Endothelial cell of umbilical vein (primary cell): ENCODE results near the gene CCL16. TPM values are rescaled to one million over a fixed set of nuclear protein-coding genes. Genes with fewer than 3 reads are reported as not detected.

Source experiments
- BruUV-seq: library from RNA; stranded (reverse); fragments of 400-500 nt; replicated peaks from 2 replicates; lab custom pipeline; 2021; lab: Mats Ljungman, UMichigan
- CTCF ChIA-PET: fragments of 300-600, 350-600 bp; sonication (Branson Sonifier 250); formaldehyde crosslinking; loops from one replicate; lab custom pipeline; 2021; ENCODE audit warnings: antibody characterized with exemption, inconsistent platforms; lab: Charles Lee
- POLR2A ChIA-PET: fragments of 300-600, 350-600 bp; sonication (Branson Sonifier 250); formaldehyde crosslinking; loops from one replicate; lab custom pipeline; 2021; ENCODE audit warnings: antibody characterized with exemption, inconsistent platforms; lab: Charles Lee
- DNase-seq: peaks from one replicate; pipeline ENCODE4 v3.0.0-alpha.2; 2011; ENCODE audit warnings: low read depth, low spot score
- FAIRE-seq: peaks from 2 replicates; lab custom pipeline; 2011; peaks lifted over from hg19 to GRCh38; lab: Jason Lieb, UNC
- H2AFZ ChIP-seq: 2 replicates; pipeline ENCODE4 v1.6.0; 2012; ENCODE audit warnings: low read depth, low read length, control low read depth, inconsistent platforms
- H3K27ac ChIP-seq: 2 replicates; pipeline ENCODE4 v1.5.1; 2011; ENCODE audit warnings: low read depth, mild to moderate bottlenecking, control low read depth, low read length, moderate library complexity; ENCODE audit not compliant: insufficient read depth
- H3K27me3 ChIP-seq, 2 experiments: 2 replicates each; pipeline versions ENCODE4 v1.6.0 to v1.6.1; 2011; ENCODE audit warnings: low read length in 2 of 2, mixed read lengths in 1 of 2; ENCODE audit not compliant: control insufficient read depth in 2 of 2, insufficient read depth in 2 of 2
- H3K36me3 ChIP-seq, 2 experiments: 2 replicates in 1 of 2; 3 replicates in 1 of 2; pipeline ENCODE4 v1.5.1; 2011; ENCODE audit warnings: low read length in 2 of 2, mild to moderate bottlenecking in 1 of 2, moderate library complexity in 1 of 2; ENCODE audit not compliant: control insufficient read depth in 2 of 2, insufficient read depth in 2 of 2; ENCODE audit errors: extremely low read depth in 1 of 2
- H3K4me1 ChIP-seq: 3 replicates; pipeline ENCODE4 v1.5.1; 2011; ENCODE audit warnings: mild to moderate bottlenecking, low read length; ENCODE audit not compliant: control insufficient read depth, insufficient read depth; ENCODE audit errors: extremely low read depth
- H3K4me2 ChIP-seq: 2 replicates; pipeline ENCODE4 v1.6.1; 2011; ENCODE audit warnings: low read length, control low read depth, mixed read lengths; ENCODE audit not compliant: insufficient read depth
- H3K4me3 ChIP-seq, 3 experiments: fragments of 200-600 bp in 1 of 3; sonication (generic), shearing (Covaris generic) in 1 of 3; replicated peaks in 1 of 3; 2 replicates each; pipeline ENCODE4 v1.5.1; 2011 to 2016; ENCODE audit warnings: control low read depth in 3 of 3, low read length in 3 of 3, mild to moderate bottlenecking in 2 of 3, inconsistent platforms in 1 of 3, low read depth in 1 of 3, moderate library complexity in 1 of 3; ENCODE audit not compliant: insufficient read depth in 1 of 3
- H3K79me2 ChIP-seq: 2 replicates; pipeline ENCODE4 v1.6.0; 2012; ENCODE audit warnings: low read length, inconsistent platforms; ENCODE audit not compliant: control insufficient read depth, insufficient read depth
- H3K9ac ChIP-seq: replicated peaks from 2 replicates; pipeline ENCODE3; 2011; ENCODE audit warnings: low read length, control low read depth; ENCODE audit not compliant: insufficient read depth; ENCODE audit errors: extremely low read depth
- H3K9me1 ChIP-seq: replicated peaks from 3 replicates; pipeline ENCODE4 v1.6.0; 2011; ENCODE audit warnings: mild to moderate bottlenecking, low read length; ENCODE audit not compliant: control insufficient read depth, insufficient read depth; ENCODE audit errors: extremely low read depth
- H3K9me3 ChIP-seq: replicated peaks from 2 replicates; pipeline ENCODE4 v1.5.1; 2012; ENCODE audit warnings: low read length, inconsistent platforms; ENCODE audit not compliant: control insufficient read depth, insufficient read depth
- H4K20me1 ChIP-seq: replicated peaks from 2 replicates; pipeline ENCODE3; 2011; ENCODE audit warnings: mild to moderate bottlenecking, low read length; ENCODE audit not compliant: control insufficient read depth, insufficient read depth; ENCODE audit errors: extremely low read depth
- EZH2 ChIP-seq: IDR thresholded peaks from 2 replicates; pipeline ENCODE4 v1.6.1; 2012; ENCODE audit warnings: borderline replicate concordance, low read depth, mild to moderate bottlenecking, moderate library complexity, low read length, inconsistent platforms; ENCODE audit not compliant: severe bottlenecking
- FOS ChIP-seq: IDR thresholded peaks from 2 replicates; pipeline ENCODE4 v1.6.1; 2011; ENCODE audit warnings: mild to moderate bottlenecking, low read length, moderate library complexity, borderline replicate concordance; ENCODE audit not compliant: insufficient read depth
- GATA2 ChIP-seq: IDR thresholded peaks from 2 replicates; pipeline ENCODE4 v1.7.0; 2011; ENCODE audit warnings: low read depth, mild to moderate bottlenecking, moderate library complexity, mixed read lengths, low read length; ENCODE audit not compliant: insufficient read length, insufficient read depth
- JUN ChIP-seq: IDR thresholded peaks from 2 replicates; pipeline ENCODE4 v1.6.1; 2011; ENCODE audit warnings: borderline replicate concordance, low read depth; ENCODE audit not compliant: insufficient read length, insufficient read depth
- POLR2AphosphoS5 ChIP-seq: IDR thresholded peaks from 2 replicates; pipeline ENCODE4 v1.6.1; 2012; ENCODE audit warnings: low read depth, mild to moderate bottlenecking, control low read depth, low read length, moderate library complexity; ENCODE audit not compliant: insufficient read depth
- dilution Hi-C: fragments of 300-500 bp; cut with MboI; formaldehyde crosslinking; loops from one replicate; pipeline ENCODE4 v1.15.0; 2019; ENCODE audit warnings: low sequenced_read_pairs; ENCODE audit not compliant: extremely low pct_ligation_motif_present
- intact Hi-C: fragments of 100-400 bp; cut with micrococcal nuclease; formaldehyde crosslinking; loops from one replicate; pipeline ENCODE4 v1.10.0; 2022
- polyA plus RNA-seq, 4 experiments: library from polyadenylated mRNA; depleted of rRNA in 3 of 4; stranded (reverse) in 3 of 4; unstranded in 1 of 4; fragments of >200 nt; gene quantifications; 2 replicates each; pipeline versions ENCODE4 v1.2.1 to v1.2.3, GENCODE V29; 2011 to 2012; ENCODE audit warnings: missing spikeins in 1 of 4
- total RNA-seq: library from RNA; stranded (reverse); gene quantifications from 2 replicates; pipeline ENCODE4 v1.2.3, GENCODE V29; 2021
- TF ChIP-seq, protein P1 (sequence below): IDR thresholded peaks from 2 replicates; pipeline ENCODE4 v1.6.1; 2011; ENCODE audit not compliant: insufficient read depth, insufficient read length
- TF ChIP-seq, protein P2 (sequence below), 2 donors: IDR thresholded peaks; 1 replicate in 1 of 2; 2 replicates in 1 of 2; pipeline ENCODE4 v1.5.1; 2011; ENCODE audit warnings: low read length in 2 of 2, mild to moderate bottlenecking in 2 of 2, moderate library complexity in 2 of 2, control low read depth in 1 of 2, inconsistent platforms in 1 of 2, low read depth in 1 of 2; ENCODE audit not compliant: insufficient read depth in 1 of 2; ENCODE audit errors: extremely low read depth in 1 of 2

CCL16 gene
- total and polyA plus RNA-seq, 2 donors (not counting 3 experiments of a cell fraction or from before 2014, with no cell fraction given): 0.18 to 0.51 TPM

DNA sequence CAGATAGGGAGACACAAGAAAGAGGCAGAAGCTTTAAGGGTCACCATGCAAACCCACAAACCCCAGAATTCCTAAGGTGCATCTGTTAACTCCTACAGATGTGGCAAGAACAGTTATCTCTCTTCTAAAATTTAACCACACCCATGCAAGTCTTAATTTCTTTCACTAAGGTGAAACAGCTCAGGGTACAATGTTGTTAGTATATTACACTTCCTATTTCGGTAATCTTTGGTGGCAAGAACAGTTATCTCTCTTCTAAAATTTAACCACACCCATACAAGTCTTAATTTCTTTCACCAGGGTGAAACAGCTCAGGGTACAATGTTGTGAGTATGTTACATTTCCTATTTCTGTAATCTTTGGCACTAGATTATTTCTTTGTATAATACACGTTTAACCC, 29.9 kb upstream of the CCL16 start:
- dilution Hi-C loops (no loop called here), intact Hi-C loops (no loop called here)
- FAIRE-seq: no peak
- Histone ChIP-seq H2AFZ (no peak overlapping the region), H3K27ac (no peak overlapping the region), H3K9me1 (no peaks in the 10 kb centered on the region), H3K4me1 (no peaks in the 10 kb centered on the region), H4K20me1 (no peaks in the 10 kb centered on the region), H3K79me2 (no peaks in the 10 kb centered on the region), H3K27me3 (no peaks in the 10 kb centered on the region), H3K9me3 (no peaks in the 10 kb centered on the region), H3K4me3 (no peak overlapping the region), H3K4me2 (no peak overlapping the region), H3K36me3 (no peaks in the 10 kb centered on the region), H3K9ac (no peak overlapping the region)
- no peak for TF ChIP-seq JUN
- no peak for TF ChIP-seq GATA2
- TF ChIP-seq, protein P1, sequence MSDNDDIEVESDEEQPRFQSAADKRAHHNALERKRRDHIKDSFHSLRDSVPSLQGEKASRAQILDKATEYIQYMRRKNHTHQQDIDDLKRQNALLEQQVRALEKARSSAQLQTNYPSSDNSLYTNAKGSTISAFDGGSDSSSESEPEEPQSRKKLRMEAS: no peak
- TF ChIP-seq EZH2: no peak
- TF ChIP-seq POLR2AphosphoS5: no peak
- CTCF ChIA-PET: interaction anchor here (1.4 to 5.7 kb wide), 4 partner anchors 29 to 61 kb away, joined by 4 to 125 read pairs (median 56); partner anchors contain the start of gene CCL16
- POLR2A ChIA-PET: no interaction called here
- no TSS peak for BruUV-seq
- no peak for DNase-seq

DNA sequence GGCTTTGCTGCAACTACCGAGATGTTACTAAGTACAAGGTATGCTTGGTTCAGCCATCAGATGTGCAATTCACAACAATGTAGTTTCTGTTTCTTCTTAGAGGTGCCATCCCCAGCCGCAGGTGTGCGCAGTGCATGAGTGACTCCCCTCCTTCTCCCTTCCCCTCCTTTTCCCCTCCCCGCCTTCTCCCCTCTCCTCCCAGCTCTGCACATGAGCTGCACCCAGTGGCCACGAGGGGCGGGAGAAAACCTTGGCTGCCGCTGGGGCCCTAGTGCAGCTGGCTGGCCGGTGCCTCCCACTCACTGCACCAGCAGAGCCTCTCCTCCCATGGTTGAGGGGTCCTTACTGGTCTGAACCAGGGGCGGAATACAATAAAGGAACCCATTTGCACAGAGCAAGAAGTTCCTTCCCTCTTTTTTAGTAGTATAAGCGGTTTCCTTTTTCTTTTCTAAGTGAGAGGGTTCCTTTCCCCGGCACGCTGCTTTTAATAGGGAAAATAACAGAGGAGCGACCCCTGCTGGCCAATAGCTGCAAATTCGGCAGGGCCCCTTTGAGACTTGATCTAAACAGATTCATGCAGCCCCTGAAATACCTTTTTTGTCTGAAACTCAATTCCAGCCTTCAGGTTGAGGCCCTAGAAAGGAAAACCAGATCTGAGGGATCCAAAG, 27.8 kb upstream of the CCL16 start:
- Histone ChIP-seq H4K20me1 (no peaks in the 10 kb centered on the region), H3K36me3 (no peaks in the 10 kb centered on the region), H3K4me3 (no peak overlapping the region), H3K79me2 (no peaks in the 10 kb centered on the region), H3K27me3 (no peaks in the 10 kb centered on the region), H3K4me1 (no peaks in the 10 kb centered on the region), H3K9ac (no peak overlapping the region), H3K9me1 (no peaks in the 10 kb centered on the region), H3K27ac (no peak overlapping the region), H3K9me3 (no peaks in the 10 kb centered on the region), H3K4me2 (no peak overlapping the region), H2AFZ (peak overlapping the region; percentile 56)
- dilution Hi-C loops: no loop called here
- ChIA-PET CTCF (interaction anchor here (0.6 to 5.7 kb wide), 23 partner anchors 9 to 474 kb away, joined by 3 to 125 read pairs (median 4); partner anchors contain the start of genes CCL16 and CCL23), POLR2A (no interaction called here)
- BruUV-seq: no TSS peak
- no peak for FAIRE-seq
- peak; percentile 36 for DNase-seq
- no peak for TF ChIP-seq JUN
- TF ChIP-seq POLR2AphosphoS5: no peak
- TF ChIP-seq, protein P2, sequence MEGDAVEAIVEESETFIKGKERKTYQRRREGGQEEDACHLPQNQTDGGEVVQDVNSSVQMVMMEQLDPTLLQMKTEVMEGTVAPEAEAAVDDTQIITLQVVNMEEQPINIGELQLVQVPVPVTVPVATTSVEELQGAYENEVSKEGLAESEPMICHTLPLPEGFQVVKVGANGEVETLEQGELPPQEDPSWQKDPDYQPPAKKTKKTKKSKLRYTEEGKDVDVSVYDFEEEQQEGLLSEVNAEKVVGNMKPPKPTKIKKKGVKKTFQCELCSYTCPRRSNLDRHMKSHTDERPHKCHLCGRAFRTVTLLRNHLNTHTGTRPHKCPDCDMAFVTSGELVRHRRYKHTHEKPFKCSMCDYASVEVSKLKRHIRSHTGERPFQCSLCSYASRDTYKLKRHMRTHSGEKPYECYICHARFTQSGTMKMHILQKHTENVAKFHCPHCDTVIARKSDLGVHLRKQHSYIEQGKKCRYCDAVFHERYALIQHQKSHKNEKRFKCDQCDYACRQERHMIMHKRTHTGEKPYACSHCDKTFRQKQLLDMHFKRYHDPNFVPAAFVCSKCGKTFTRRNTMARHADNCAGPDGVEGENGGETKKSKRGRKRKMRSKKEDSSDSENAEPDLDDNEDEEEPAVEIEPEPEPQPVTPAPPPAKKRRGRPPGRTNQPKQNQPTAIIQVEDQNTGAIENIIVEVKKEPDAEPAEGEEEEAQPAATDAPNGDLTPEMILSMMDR (IDR thresholded peaks at IDR 0.05; ENCODE audit: extremely low read depth in 1 of 2, insufficient read depth in 1 of 2, low read depth in 1 of 2, low read length in 2 of 2): peak; percentile 49 to 82
- TF ChIP-seq FOS: no peak
- intact Hi-C loops: loop anchor here (1.0 to 2.0 kb wide), 4 partner anchors 33 to 160 kb away; no protein-coding TSS in a partner anchor
